GM18909 (cell line): Measurements from ENCODE around the gene TMPRSS11A.

ENCODE experiments used
- ATAC-seq: cut with Tn5 transposase; IDR thresholded peaks from one replicate; pipeline ENCODE4 v1.9.1; 2021; ENCODE audit warnings: mild to moderate bottlenecking; ENCODE audit not compliant: unreplicated experiment, poor library complexity

TMPRSS11A gene

GRCh38 chr4:67915400-67915966, 47.8 kb downstream of the TMPRSS11A start:
- no peak for ATAC-seq

GRCh38 chr4:67912080-67912479, 51.2 kb downstream of the TMPRSS11A start:
- no peak for ATAC-seq

GRCh38 chr4:67911638-67912037, 51.7 kb downstream of the TMPRSS11A start:
- ATAC-seq = no peak

- ATAC-seq = no peak
Observed at GRCh38 chr4:67911141-67911540, 52.2 kb downstream of the TMPRSS11A start.

- ATAC-seq = no peak
Observed at GRCh38 chr4:67910585-67910905, 52.7 kb downstream of the TMPRSS11A start.

- no peak for ATAC-seq
Observed at GRCh38 chr4:67909905-67910584, 53.2 kb downstream of the TMPRSS11A start.

GRCh38 chr4:67907650-67908049, 55.6 kb downstream of the TMPRSS11A start:
- ATAC-seq = no peak

- no peak for ATAC-seq
Observed at GRCh38 chr4:67899096-67899495, 64.2 kb downstream of the TMPRSS11A start.

GRCh38 chr4:67897686-67898085, 65.6 kb downstream of the TMPRSS11A start:
- ATAC-seq = no peak

GRCh38 chr4:67896421-67897065, 66.8 kb downstream of the TMPRSS11A start:
- no peak for ATAC-seq

GRCh38 chr4:67894659-67895058, 68.6 kb downstream of the TMPRSS11A start:
- ATAC-seq = no peak

GRCh38 chr4:67892905-67893304, 70.4 kb downstream of the TMPRSS11A start:
- no peak for ATAC-seq

- ATAC-seq = no peak
Observed at GRCh38 chr4:67892253-67892652, 71.0 kb downstream of the TMPRSS11A start.

- no peak for ATAC-seq
Observed at GRCh38 chr4:67891645-67892044, 71.6 kb downstream of the TMPRSS11A start.

GRCh38 chr4:67886281-67886680, 77.0 kb downstream of the TMPRSS11A start:
- ATAC-seq = no peak

GRCh38 chr4:67885762-67886161, 77.5 kb downstream of the TMPRSS11A start:
- no peak for ATAC-seq

- no peak for ATAC-seq
Observed at GRCh38 chr4:67884701-67885100, 78.6 kb downstream of the TMPRSS11A start.

GRCh38 chr4:67883902-67884301, 79.4 kb downstream of the TMPRSS11A start, which contains the start of gene TMPRSS11D:
Gene TMPRSS11D, minus strand, starts transcription at chr4:67884002. Its CDS starts 69 bp downstream, at chr4:67883933.
- no peak for ATAC-seq

GRCh38 chr4:67883458-67883857, 79.8 kb downstream of the TMPRSS11A start:
- no peak for ATAC-seq

- ATAC-seq = no peak
Observed at GRCh38 chr4:67880866-67881610, 82.3 kb downstream of the TMPRSS11A start.

- no peak for ATAC-seq
Observed at GRCh38 chr4:67879486-67879885, 83.8 kb downstream of the TMPRSS11A start.
